GM18858 (cell line): ENCODE measurements around the gene TTC7B.

Experiments used
- ATAC-seq: cut with Tn5 transposase; IDR thresholded peaks from one replicate; pipeline ENCODE4 v1.9.1; 2021; ENCODE audit not compliant: unreplicated experiment

Gene TTC7B

DNA sequence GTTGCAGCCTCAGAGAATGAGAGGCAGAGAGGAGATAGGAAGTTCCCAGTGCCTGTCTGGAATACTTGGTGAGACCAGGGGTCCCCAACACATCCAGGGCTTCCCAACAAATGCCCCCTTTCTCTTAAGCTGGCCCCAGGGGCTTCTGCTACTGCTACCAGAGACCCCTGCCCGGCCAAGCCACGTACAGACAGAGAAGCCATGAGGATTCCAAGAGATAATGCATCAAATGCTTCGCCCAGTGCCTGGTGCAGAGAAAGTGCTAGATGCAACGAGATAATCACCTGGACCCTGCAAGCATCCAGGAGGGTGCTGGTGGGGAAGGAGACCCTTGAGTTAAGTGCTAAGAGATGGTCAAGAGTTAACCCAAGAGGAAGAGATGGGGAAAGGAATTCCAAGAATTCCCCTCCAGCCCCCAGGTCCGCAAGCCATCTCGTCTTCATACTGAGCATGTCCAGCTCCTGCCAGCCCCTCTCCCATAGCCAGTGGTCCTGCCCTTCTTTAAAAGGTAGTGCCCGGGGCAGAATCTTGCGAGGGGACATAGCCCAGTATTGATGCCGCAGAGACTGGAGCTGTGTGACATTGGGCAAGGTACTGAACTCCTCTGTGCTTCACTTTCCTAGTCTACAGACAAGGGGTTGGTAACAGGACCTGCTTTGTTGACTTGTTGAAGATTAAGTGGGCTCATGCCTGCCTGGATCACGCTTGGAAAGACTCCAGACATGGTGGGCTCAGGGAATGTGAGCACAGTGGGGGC is 316.1 kb downstream of the TTC7B start:
- ATAC-seq = no peak

DNA sequence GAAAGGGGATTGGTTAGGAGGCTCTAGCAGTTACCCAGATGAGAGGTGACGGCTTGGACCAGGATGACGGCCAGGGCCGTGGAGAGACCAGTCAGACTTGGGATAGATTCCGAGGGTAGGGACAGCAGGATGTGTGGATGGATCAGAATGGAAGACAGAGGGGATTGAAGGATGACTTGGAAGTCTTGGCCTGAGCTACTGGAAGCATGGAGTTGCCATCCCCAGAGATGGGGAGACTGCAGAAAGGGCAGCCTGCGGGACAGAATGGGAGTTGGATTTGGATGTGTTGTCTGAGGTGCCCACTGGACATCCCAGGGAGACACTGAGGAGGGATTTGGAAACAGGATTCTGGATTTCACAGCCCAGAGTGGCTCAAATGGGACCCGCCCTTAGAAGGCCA is 317.1 kb downstream of the TTC7B start:
- ATAC-seq = no peak

DNA sequence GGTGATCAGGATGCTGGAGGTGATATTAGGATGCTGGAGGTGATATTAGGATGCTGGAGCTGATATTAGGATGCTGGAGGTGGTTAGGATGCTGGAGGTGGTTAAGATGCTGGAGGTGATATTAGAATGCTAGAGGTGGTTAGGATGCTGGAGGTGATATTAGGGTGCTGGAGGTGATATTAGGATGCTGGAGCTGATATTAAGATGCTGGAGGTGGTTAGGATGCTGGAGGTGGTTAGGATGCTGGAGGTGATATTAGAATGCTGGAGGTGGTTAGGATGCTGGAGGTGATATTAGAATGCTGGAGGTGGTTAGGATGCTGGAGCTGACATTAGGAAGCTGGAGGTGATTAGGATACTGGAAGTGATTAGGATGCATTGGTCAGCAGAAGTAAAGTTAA is 318.0 kb downstream of the TTC7B start:
- ATAC-seq = no peak

DNA sequence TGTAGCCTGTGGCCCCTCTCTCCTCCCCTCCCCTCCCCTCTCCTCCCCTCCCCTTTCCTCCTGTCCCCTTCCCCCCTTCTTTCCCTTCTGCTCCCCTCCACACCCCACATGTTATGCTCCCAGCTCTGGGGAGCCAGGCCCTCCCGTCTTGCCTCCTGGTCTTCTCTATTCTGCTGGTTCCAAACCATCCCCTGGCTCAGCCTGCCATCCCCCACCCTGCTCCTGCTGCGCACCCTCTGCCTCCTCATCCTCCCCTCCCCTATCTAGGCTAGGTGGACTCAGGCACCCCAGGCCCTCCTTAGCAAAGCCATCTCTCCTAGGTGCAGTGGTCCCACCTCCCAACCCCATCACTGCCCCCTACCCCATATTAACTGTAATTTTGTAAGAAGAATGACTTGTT is 319.9 kb downstream of the TTC7B start:
- no peak for ATAC-seq

DNA sequence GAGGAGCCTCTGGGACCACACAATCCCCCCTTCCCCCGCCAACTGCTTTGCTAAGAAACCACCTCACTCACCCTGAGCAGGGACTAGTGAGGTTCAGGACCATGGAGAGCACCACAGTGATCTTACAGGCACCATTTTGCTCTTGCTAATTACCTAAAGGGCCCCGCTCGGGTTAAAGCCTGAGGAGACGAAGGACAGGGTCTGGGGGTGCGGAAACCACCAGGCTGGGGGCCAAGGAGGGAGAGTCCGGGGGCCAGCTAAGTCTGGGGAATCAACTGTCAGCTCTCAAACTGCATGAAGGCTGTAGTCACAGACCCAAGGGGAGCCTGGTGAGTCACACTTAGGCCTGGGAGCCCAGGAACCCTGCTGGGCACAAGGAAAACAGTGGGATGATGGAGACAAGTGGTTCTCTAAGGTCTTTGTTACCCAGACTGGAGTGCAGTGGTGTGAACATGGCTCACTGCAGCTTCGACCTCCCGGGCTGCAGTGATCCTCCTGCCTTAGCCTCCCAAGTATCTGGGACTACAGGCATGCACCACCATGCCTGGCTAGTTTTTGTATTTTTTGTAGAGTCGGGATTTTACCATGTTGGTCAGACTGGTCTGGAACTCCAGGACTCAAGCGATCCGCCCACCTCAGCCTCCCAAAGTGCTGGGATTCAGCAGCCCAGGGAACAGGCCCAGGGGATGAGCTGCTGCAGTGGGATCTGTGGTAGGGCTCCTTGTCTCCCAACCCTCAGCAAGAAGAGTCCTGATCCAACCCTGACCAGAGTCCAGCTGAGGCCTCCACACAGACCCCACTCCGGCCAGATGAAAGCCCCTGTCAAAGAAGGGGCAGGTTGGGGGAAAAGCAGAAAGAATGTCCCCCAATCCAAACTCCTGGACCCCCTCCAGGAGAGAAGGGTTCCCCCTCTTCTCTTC is 320.6 kb downstream of the TTC7B start:
- ATAC-seq = no peak

DNA sequence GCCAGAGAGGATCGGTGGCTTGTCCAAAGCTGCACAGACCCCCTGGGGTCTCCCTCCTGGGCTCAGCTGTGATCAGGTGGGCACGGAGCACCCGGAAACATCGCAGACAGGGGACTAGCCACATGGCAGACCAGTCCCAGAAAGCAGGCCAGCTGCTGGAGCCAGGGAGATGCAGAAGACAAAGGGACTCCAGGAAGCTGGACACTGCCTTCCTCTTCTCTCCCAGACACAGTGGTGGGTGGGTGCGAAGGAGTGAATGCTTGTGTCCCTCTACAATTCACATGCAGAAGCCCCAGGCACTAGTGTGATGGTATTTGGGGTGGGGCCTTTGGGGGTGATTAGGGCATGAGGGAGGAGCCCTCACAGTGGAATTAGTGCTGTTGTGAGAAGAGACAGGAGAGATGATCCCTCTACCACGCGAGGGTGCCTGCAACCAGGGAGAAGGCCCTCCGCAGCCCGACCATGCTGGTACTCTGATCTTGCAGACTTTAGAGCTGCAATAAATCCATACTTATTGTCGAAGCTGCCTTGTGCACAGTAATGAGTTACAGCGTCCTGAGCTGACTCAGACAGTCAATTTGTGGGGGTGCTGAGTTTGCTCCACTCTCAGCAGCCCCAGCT is 324.2 kb downstream of the TTC7B start:
- no peak for ATAC-seq

DNA sequence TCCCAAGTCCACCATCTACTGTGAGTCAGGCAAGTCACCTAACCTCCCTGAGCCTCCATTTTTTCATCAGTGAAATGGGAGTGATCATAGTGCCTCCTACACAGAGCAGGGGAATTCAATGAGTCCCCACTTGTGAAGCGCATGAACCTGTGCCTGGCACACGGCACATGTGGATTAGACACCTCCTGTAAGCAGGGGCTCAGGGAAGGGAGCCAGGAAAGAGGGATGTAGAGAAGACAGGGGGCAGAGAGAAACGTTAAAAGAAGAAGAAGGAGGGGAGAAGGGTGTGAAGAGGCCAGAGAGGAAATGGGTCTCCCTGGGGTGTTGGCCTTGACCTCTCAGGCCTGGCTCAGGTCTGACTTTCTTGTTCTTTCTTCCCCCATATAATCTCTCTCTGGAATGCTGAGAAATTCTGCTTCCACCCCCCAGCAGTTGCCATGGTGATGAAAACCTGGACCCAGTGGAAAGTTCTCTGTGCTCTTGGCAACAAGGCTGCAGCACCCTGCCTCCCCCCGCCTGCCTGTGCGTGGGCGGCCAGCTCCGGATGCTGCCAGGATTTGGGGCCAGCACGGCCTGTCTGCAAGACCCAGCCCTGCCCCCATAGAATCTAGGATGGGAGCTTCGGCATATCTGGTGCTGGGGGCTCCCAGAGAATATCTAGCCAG is 324.9 kb downstream of the TTC7B start:
- ATAC-seq = no peak

DNA sequence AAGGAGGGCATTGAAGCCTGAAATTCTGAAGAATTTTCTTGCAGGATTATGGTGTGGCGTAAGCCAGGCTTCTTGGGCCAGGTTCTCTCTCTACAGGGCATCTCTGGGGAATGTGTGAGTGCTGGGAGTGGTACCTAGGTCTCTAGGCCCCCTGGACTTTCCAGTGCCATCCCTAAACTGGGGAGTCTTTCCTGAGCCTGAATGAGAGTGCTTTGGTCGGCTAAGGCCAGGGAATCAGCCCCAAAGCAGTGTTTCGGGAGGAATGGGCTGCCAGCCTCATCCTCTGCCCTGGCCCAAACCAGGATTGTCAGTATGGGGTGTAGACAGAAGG is 325.5 kb downstream of the TTC7B start:
- ATAC-seq = no peak

DNA sequence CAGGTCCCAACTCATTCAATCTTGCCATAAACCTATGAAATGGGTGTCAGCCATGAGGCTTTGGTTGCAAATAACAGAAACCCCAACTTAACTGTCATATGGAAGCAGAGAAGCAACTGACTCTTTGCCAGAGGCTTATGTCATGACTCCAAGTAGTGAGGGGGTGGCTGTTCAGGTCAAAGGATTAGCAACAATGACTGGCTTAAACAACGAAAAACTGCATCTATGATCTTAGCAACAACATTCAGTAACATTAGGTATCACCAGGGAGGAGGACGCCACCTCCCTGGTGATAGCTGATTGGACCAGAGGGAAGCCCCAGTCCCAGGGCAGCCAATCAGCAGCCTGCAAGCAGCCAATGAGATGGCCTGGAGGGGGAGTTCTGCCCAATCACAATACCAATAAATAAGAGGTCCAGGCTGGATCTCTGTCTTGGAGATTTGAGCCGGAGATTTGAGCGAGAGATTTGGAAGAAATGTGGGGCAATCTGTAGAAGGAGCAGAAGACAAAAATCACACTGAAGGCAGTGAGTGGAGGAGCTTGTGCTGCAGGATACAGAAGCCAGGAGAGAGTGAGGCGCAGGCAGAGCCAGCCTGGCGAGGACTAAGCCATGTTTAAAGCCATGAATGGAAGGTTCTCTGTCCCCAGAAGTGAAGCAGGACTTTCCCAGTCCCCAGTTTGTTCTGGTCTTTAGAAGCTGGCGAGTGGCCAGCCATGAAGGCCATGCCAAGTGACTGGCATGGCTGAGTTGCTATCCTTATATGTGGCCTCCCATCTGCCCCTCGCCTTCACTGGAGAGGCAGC is 326.1 kb downstream of the TTC7B start:
- no peak for ATAC-seq

DNA sequence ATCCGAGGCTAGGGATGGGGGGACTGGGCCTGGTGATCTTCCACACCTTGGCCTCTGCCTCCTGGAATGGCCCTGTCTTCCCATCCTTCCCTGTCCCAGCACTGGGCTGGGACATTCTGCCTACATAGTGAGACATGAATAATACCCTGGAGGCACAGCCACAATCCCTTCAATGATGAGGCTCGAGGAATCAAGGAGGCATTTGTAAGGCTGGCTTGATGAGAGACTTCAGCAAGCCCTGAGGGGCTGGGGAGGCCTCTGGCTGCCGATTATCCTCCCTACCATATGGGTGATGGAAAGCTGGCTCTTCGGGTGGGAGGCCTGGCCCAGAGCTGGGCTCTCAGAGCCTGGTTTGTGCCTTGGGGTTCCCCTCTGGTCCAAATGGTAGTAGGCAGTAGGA is 326.9 kb downstream of the TTC7B start:
- no peak for ATAC-seq

DNA sequence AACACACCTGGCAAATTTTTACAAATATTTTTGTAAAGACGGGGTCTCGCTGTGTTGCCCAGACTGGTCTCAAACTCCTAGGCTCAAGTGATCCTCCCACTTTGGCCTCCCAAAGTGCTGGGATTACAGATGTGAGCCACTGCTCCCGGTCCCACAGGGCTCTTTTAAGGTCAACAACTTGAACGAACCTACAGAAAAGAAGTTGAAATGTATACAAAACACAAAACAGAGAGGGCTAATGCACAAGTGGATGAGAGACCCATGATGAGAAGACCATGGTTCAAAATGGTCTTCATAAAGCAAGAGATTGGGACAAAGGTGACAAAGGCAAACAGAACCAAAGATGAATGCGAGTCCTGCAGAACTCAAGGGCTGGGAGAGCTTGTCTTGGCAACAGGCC is 328.0 kb downstream of the TTC7B start:
- no peak for ATAC-seq

DNA sequence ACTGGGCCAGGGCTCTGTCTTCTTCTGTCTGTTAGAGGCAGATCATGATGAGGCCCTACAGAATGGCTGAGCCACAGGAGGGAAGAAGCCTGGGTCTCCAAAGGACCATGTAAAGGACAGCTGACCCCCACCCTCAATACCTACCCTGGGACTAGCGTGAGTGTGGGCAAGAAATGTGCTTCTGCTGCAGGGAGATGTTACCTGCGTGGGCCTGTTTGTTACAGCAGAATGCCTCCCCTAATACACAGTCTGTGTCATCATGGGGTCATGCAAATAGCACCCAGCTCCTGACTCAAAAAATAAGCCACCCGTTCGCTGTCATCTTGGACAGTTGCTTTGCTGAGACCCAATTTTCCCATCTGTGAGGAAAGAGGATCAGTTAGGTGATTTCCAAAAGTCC is 328.8 kb downstream of the TTC7B start:
- ATAC-seq = no peak

DNA sequence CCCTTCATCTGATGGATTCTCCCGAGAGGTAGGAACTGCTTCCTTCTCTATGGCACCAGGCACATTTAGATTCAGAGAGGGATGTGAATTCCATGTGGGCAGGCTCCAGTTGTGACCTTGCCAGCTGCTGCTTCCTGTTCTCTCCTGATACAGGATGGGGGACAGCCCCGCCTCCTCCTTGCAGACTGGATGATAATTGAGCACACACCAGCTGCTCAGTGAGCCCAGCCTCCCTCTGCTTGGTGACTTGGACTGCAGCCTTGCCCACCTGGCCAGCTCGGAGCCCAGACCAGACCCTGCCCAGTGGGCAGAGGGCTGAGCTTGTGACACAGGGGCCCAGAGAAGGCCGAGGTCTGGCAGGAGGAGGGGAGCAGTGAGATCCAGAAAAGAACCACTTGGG is 329.2 kb downstream of the TTC7B start:
- no peak for ATAC-seq

DNA sequence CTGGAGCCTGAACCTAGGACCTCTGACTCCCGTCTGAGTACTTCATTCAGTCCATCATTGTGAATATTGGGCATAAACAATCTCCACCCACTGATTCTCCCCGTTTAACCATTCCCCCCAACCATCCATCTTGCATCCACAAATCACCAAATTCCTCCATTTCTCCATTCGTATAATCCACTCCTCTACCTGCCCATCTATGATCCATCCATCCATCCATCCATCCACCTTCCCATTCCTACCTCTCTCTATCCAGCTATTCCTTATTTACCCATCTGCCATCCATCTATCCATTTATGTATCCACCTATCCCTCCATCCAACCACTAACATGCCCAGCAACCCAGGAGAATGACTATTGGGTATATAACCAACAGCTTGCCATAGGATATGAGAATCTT is 331.9 kb downstream of the TTC7B start:
- no peak for ATAC-seq

DNA sequence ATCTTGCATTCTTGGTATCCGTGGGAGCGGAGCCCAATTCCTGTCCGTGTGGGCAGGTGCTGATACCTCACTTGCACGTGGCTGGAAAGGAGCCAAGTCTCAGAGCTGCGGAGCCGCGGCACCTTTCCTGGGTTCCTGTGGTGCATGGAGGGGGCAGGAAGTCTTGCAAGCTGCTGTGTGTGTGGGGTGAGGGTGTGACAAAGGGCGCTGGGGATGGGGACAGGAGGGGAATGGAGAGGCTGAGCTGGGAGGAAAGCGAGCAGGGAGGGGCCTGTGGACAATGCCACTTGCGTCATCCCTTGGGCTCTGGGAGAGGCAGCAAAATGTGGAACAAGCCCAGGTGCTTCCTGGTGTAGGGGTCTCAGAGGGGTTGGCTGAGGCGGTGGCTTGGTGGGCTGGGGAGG is 332.7 kb downstream of the TTC7B start:
- no peak for ATAC-seq

DNA sequence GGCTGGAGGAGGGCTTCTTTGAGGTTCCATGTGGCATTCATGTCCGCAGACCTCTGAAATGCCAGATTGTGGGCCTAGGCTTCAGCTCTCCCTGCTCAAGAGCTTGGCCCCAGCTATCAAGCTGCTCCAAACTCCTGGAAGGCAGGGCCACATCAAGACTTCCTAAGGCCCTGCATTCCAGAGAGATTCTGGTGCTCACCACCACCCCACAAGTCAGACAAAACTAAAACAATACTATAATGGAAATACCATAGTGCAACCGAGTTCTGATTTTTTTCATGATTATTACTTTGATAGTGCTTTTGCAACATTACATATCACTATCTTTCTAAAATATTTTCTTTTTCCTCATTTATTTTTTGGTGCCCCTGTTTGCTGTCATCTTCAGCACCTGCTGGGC is 333.1 kb downstream of the TTC7B start:
- no peak for ATAC-seq

DNA sequence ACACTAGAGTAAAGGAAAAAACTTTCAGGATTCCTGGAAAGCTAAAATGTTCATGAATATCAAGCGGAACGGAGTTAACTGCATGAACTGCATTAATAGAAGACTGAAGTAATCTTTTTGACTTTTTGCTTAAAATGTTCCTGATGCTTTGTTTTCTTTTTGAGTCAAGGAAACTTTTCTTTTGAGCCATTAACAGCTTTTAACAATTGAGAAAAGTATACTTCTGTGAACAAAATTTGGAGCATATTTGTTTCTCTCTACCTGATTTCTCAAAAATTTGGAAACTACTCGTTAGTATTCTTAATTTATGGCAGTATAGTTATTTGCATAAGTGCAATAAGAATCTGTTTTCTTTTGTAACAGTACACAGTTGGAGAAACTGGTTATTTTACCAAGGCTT is 340.9 kb downstream of the TTC7B start:
- no peak for ATAC-seq
